22Rv1 (cell line): ENCODE results near the gene ROMO1.

Experiments
- ZFX ChIP-seq: fragments of 450-650 bp; IDR thresholded peaks from 2 replicates; pipeline ENCODE4 v1.6.1; 2017; ENCODE audit warnings: antibody characterized with exemption, borderline replicate concordance
- TF ChIP-seq, protein P1 (sequence below): fragments of 450-650 bp; IDR thresholded peaks from 2 replicates; pipeline ENCODE4 v1.5.1; 2017; ENCODE audit warnings: mild to moderate bottlenecking

DNA sequence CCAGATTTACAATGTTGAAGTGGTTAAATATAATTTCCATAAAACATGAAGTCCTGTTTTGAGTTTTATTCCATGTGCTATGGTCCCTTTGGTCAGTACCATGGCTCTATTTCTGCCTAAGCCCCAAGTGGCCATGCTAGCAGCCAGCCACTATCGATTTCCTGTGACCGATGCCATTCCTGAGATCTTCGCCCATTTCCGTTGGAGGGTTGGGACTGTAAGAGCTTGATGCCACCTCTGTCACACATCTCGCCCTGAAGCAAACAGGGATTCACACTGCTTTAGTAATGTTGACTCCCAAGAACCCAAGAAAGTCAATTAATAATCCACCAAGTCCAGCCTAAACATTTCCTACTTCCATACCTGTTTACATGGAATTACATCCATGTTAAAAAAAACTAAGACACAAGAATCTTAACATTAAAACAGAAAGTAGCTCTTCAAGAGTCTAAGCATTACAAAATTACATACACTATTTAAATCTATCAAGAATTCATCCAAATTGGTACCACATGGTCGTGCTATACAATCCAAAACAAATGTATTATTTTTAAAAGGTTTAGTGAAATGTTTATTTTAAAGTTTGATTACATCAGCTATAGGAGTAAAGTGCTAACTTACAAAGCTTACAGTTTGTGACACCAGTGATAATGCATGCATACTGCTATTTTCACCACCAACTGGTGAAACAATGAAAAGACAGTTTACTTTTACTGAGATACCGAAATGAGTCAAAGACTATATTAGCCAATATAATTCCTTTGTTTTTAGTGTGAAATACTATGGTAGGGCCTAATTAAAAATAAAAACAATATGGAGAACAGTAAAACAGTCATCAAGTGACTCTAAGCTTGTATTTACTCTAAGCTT is 40.3 kb downstream of the ROMO1 start:
- TF ChIP-seq, protein P1, sequence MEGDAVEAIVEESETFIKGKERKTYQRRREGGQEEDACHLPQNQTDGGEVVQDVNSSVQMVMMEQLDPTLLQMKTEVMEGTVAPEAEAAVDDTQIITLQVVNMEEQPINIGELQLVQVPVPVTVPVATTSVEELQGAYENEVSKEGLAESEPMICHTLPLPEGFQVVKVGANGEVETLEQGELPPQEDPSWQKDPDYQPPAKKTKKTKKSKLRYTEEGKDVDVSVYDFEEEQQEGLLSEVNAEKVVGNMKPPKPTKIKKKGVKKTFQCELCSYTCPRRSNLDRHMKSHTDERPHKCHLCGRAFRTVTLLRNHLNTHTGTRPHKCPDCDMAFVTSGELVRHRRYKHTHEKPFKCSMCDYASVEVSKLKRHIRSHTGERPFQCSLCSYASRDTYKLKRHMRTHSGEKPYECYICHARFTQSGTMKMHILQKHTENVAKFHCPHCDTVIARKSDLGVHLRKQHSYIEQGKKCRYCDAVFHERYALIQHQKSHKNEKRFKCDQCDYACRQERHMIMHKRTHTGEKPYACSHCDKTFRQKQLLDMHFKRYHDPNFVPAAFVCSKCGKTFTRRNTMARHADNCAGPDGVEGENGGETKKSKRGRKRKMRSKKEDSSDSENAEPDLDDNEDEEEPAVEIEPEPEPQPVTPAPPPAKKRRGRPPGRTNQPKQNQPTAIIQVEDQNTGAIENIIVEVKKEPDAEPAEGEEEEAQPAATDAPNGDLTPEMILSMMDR: no peak; the same call in 1 of the 2 replicates
- TF ChIP-seq ZFX: no peak
